Mucosa of rectum (tissue), 2 donors: Measurements from ENCODE around the gene ZNF79.

ENCODE experiments used
- H3K27ac ChIP-seq, 2 donors: one replicate each; pipeline ENCODE4 v1.7.0; 2013; ENCODE audit warnings: inconsistent platforms in 2 of 2, low read depth in 2 of 2, low read length in 2 of 2
- H3K27me3 ChIP-seq, 2 donors: one replicate each; pipeline ENCODE4 v1.7.0; 2013; ENCODE audit warnings: low read length in 2 of 2; ENCODE audit not compliant: control insufficient read depth in 2 of 2, insufficient read depth in 2 of 2
- H3K36me3 ChIP-seq, 2 donors: one replicate each; pipeline ENCODE4 v1.7.0; 2013; ENCODE audit warnings: low read length in 2 of 2; ENCODE audit not compliant: control insufficient read depth in 2 of 2, insufficient read depth in 2 of 2
- H3K4me1 ChIP-seq, 2 donors: one replicate each; pipeline ENCODE4 v1.7.0; 2013; ENCODE audit warnings: low read length in 2 of 2, mild to moderate bottlenecking in 1 of 2; ENCODE audit not compliant: control insufficient read depth in 2 of 2, insufficient read depth in 2 of 2
- H3K4me3 ChIP-seq, 2 donors: one replicate each; pipeline ENCODE4 v1.7.0; 2013; ENCODE audit warnings: low read length in 2 of 2
- H3K9ac ChIP-seq, 2 donors: one replicate each; pipeline ENCODE4 v1.7.0; 2013; ENCODE audit warnings: low read length in 2 of 2, low read depth in 1 of 2, mild to moderate bottlenecking in 1 of 2
- H3K9me3 ChIP-seq, 2 donors: one replicate each; pipeline ENCODE4 v1.7.0; 2013; ENCODE audit warnings: low read length in 2 of 2; ENCODE audit not compliant: control insufficient read depth in 2 of 2
- donor health status: healthy.
- donor health status: Normal muscosa, but diverticular disease.

The ZNF79 gene

GRCh38 chr9:127407492-127407843 is 16.7 kb upstream of the ZNF79 start:
- Histone ChIP-seq H3K9ac (no peak overlapping the region), H3K9me3 (no peaks in the 10 kb centered on the region), H3K36me3 (peaks cover 11 to 21% of the 10 kb centered on the region in 2 donors), H3K4me3 (no peak overlapping the region), H3K4me1 (no peaks in the 10 kb centered on the region), H3K27ac (no peak overlapping the region), H3K27me3 (no peaks in the 10 kb centered on the region)

GRCh38 chr9:127411122-127411521 is 13.1 kb upstream of the ZNF79 start:
- Histone ChIP-seq H3K9me3 (no peaks in the 10 kb centered on the region), H3K27ac (peak overlapping the region; percentile 7 to 38)

GRCh38 chr9:127415141-127415540 is 9.0 kb upstream of the ZNF79 start:
- Histone ChIP-seq H3K4me1 (no peaks in the 10 kb centered on the region), H3K4me3 (no peak overlapping the region), H3K9ac (no peak overlapping the region), H3K9me3 (no peaks in the 10 kb centered on the region), H3K36me3 (no peaks in the 10 kb centered on the region), H3K27ac (peak overlapping the region in 1 of 2 donors; percentile 1), H3K27me3 (no peaks in the 10 kb centered on the region)

More at GRCh38 chr9:127411122-127411521, 13.1 kb upstream of the ZNF79 start:
- Histone ChIP-seq H3K36me3 (no peaks in the 10 kb centered on the region), H3K27me3 (no peaks in the 10 kb centered on the region), H3K9ac (no peak overlapping the region), H3K4me1 (no peaks in the 10 kb centered on the region), H3K4me3 (no peak overlapping the region)

- Histone ChIP-seq H3K36me3 (no peaks in the 10 kb centered on the region), H3K27me3 (no peaks in the 10 kb centered on the region), H3K4me1 (no peaks in the 10 kb centered on the region), H3K9ac (no peak overlapping the region), H3K9me3 (no peaks in the 10 kb centered on the region), H3K27ac (peak overlapping the region in 1 of 2 donors; percentile 1), H3K4me3 (no peak overlapping the region)
These were observed 8.5 kb upstream of the ZNF79 start for GRCh38 chr9:127415657-127416056.

GRCh38 chr9:127417131-127418036 is 6.8 kb upstream of the ZNF79 start:
- Histone ChIP-seq H3K4me1 (peaks cover 3% of the 10 kb centered on the region in 2 donors), H3K4me3 (no peak overlapping the region), H3K36me3 (no peaks in the 10 kb centered on the region), H3K9ac (peak overlapping the region in 1 of 2 donors; percentile 14), H3K27me3 (no peaks in the 10 kb centered on the region), H3K9me3 (no peaks in the 10 kb centered on the region), H3K27ac (peak overlapping the region in 1 of 2 donors; percentile 32)

GRCh38 chr9:127418037-127418471 is 6.1 kb upstream of the ZNF79 start:
- Histone ChIP-seq H3K27ac (no peak overlapping the region), H3K9ac (no peak overlapping the region), H3K9me3 (no peaks in the 10 kb centered on the region), H3K4me3 (no peak overlapping the region), H3K36me3 (no peaks in the 10 kb centered on the region), H3K27me3 (no peaks in the 10 kb centered on the region), H3K4me1 (peaks cover 10% of the 10 kb centered on the region in 2 donors)

GRCh38 chr9:127419348-127419747 is 4.8 kb upstream of the ZNF79 start:
- Histone ChIP-seq H3K9me3 (no peaks in the 10 kb centered on the region), H3K9ac (no peak overlapping the region), H3K36me3 (no peaks in the 10 kb centered on the region), H3K27ac (no peak overlapping the region), H3K4me3 (no peak overlapping the region), H3K27me3 (no peaks in the 10 kb centered on the region), H3K4me1 (peaks cover 12 to 14% of the 10 kb centered on the region in 2 donors)

GRCh38 chr9:127421057-127421456 is 3.1 kb upstream of the ZNF79 start:
- Histone ChIP-seq H3K9me3 (no peaks in the 10 kb centered on the region), H3K36me3 (no peaks in the 10 kb centered on the region), H3K4me3 (no peak overlapping the region), H3K27me3 (no peaks in the 10 kb centered on the region), H3K9ac (no peak overlapping the region), H3K4me1 (peaks cover 21 to 26% of the 10 kb centered on the region in 2 donors), H3K27ac (no peak overlapping the region)

- H3K4me3 ChIP-seq: peak overlapping the region; percentile 84
- H3K9ac ChIP-seq: peak overlapping the region; percentile 24 to 34
These were observed 1.9 kb upstream of the ZNF79 start for GRCh38 chr9:127422133-127422782.

GRCh38 chr9:127422787-127423186 is 1.4 kb upstream of the ZNF79 start:
- Histone ChIP-seq H3K4me1 (peaks cover 21 to 26% of the 10 kb centered on the region in 2 donors), H3K9ac (peak overlapping the region; percentile 86 to 89), H3K36me3 (no peaks in the 10 kb centered on the region), H3K4me3 (peak overlapping the region; percentile 84), H3K9me3 (no peaks in the 10 kb centered on the region), H3K27me3 (no peaks in the 10 kb centered on the region), H3K27ac (peak overlapping the region in 1 of 2 donors; percentile 87)

More at GRCh38 chr9:127422133-127422782, 1.9 kb upstream of the ZNF79 start:
- H3K36me3 ChIP-seq: no peaks in the 10 kb centered on the region
- no peaks in the 10 kb centered on the region for H3K9me3 ChIP-seq
- no peaks in the 10 kb centered on the region for H3K27me3 ChIP-seq
- H3K27ac ChIP-seq: no peak overlapping the region
- peaks cover 21 to 26% of the 10 kb centered on the region in 2 donors for H3K4me1 ChIP-seq
